Activated T-cell treated with anti-CD3 and anti-CD28 coated beads, Interleukin-2, amount 50 U/mL, for 48 hours (primary cell): ENCODE results near the gene KHK.
"Not testable (repeated sequence)": the region's sequence is repeated elsewhere in the genome, so short reads cannot be mapped to it uniquely, and the experiment has no call there.

Source experiments
- DNase-seq, 2 experiments: peaks; one replicate each; pipeline ENCODE4 v3.0.0-alpha.2; 2020

Gene KHK

GRCh38 chr2:27060323-27060722, 26.2 kb upstream of the KHK start:
- no peak for DNase-seq

- no peak for DNase-seq
Measured at GRCh38 chr2:27065128-27065527, 21.4 kb upstream of the KHK start.

GRCh38 chr2:27067385-27067784, 19.2 kb upstream of the KHK start:
- DNase-seq, result no peak

GRCh38 chr2:27069436-27069835, 17.1 kb upstream of the KHK start:
- DNase-seq, result no peak

- DNase-seq, result no peak
Measured at GRCh38 chr2:27069961-27070618, 16.5 kb upstream of the KHK start.

GRCh38 chr2:27070653-27071276, 15.8 kb upstream of the KHK start:
- no peak for DNase-seq

- peak; percentile 92 to 94 for DNase-seq
Measured at GRCh38 chr2:27071277-27071989, 15.1 kb upstream of the KHK start, which contains the start of gene OST4. Gene OST4, minus strand, starts transcription at chr2:27071654.

- peak; percentile 69 to 70 for DNase-seq
Measured at GRCh38 chr2:27071990-27072830, 14.4 kb upstream of the KHK start.

GRCh38 chr2:27072920-27073319, 13.7 kb upstream of the KHK start:
- no peak for DNase-seq

GRCh38 chr2:27073782-27074181, 12.8 kb upstream of the KHK start:
- DNase-seq, result no peak

GRCh38 chr2:27074738-27075565, 11.6 kb upstream of the KHK start:
- DNase-seq, result peak; percentile 45 to 47

- not testable (repeated sequence) for DNase-seq
Measured at GRCh38 chr2:27075566-27075871, 11.1 kb upstream of the KHK start.

- DNase-seq, result no peak
Measured at GRCh38 chr2:27076323-27076722, 10.2 kb upstream of the KHK start.

GRCh38 chr2:27077231-27077630, 9.3 kb upstream of the KHK start:
- no peak for DNase-seq

- no peak for DNase-seq
Measured at GRCh38 chr2:27078267-27079194, 8.0 kb upstream of the KHK start, which contains the start of gene EMILIN1. Gene EMILIN1, plus strand, starts transcription at chr2:27078615. Its CDS starts 451 bp downstream, at chr2:27079066.

GRCh38 chr2:27079233-27080139, 7.1 kb upstream of the KHK start:
- no peak for DNase-seq

GRCh38 chr2:27080140-27080469, 6.5 kb upstream of the KHK start:
- no peak for DNase-seq

GRCh38 chr2:27080603-27080936, 6.0 kb upstream of the KHK start:
- DNase-seq, result no peak

- no peak for DNase-seq
Measured at GRCh38 chr2:27081984-27082772, 4.4 kb upstream of the KHK start.
